GM19438 (cell line): Measurements from ENCODE around the gene GARIN3.
"Not testable (repeated sequence)": the region's sequence is repeated elsewhere in the genome, so short reads cannot be mapped to it uniquely, and the experiment has no call there.

Experiments
- ATAC-seq: cut with Tn5 transposase; IDR thresholded peaks from one replicate; pipeline ENCODE4 v1.9.1; 2021; ENCODE audit warnings: low read depth; ENCODE audit not compliant: unreplicated experiment

Gene GARIN3

GRCh38 chr5:157166214-157167213 lies at the start of gene GARIN3:
TSS of gene GARIN3 (minus strand) at chr5:157166264. CDS start at chr5:157166168, 96 bp downstream.
- no peak for ATAC-seq

- no peak for ATAC-seq
Observed at GRCh38 chr5:157215514-157216167, 49.6 kb upstream of the GARIN3 start.

DNA sequence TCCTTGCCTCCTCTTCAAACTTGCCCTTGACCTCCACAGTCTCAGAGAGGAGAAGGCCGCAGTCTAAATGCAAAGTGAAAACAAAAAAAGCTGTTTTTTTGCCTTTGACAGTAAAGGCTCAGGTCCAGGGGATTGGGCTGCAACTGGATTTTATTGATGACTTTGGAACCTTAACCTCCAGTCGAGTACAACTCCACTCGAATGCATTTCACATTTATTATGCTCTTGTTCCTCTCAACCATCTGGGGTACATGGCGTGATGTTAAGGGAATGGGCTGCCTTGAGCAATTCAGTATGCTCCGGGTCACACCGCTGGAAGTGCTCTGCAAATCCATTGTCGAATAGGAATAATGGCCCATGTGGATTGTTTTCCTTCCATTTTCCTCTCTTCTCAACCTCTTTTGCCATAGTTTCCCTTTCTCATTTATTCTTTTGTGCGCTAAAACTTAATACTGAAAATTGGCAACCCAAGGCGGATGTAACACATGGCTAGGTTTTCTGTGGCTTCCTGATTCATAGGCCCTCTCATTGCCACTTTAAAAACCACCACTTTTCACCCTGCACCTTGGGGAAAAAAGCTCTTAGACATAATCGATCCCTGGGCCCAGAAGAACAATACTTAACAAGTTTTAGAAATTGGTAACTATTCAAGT lies 48.9 kb upstream of the GARIN3 start:
- ATAC-seq = peak; percentile 47

DNA sequence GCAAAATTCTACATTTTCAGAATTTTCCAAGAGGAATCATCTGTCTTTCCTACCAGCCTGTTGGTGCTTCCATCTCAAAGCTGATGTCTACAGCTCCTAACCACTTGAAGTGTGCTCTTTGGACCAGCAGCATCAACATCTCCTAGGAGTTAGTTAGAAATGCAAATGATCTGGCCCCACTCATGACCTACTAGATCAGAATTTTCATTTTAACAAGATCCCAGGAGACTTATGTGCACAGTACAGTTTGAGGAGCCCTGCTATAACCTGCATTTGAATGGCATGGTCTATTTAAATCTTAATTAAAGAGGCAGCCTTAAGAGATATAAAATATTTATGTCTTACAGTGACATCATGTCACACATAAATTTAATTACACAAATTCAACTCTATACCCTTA lies 48.4 kb upstream of the GARIN3 start:
- no peak for ATAC-seq

- no peak for ATAC-seq
Observed at GRCh38 chr5:157213527-157214243, 47.6 kb upstream of the GARIN3 start.

DNA sequence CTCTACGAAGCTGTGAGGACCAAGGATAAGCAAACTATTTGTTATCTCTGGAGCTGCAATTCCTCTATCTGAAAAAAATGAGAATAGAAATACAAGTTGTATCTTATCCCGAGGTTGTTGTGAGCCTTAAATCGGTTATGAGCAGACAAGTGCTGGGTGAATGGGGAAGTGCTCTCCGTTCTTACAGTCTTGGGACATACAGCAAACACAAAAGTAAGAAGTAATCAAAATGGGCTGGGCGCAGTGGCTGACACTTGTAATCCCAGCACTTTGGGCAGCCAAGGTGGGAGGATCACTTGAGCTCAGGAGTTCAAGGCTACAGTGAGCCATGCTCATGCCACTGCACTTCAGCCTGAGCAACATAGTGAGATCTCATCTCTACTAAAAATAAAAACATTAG lies 46.2 kb upstream of the GARIN3 start:
- ATAC-seq = no peak

DNA sequence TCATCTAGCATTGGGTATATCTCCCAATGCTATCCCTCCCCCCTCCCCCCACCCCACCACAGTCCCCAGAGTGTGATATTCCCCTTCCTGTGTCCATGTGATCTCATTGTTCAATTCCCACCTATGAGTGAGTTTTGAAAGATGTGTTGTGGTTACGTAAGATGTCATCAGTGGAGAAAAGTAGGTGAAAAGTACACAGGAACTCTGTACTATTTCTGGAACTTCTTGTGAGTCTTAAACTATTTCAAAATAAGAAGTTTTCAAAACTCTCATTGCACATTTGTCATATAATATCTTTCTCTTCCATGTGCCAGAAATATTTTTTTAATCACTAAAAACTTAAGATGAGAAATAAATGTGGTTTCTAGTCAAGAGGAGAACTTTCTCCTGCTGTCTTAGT lies 44.6 kb upstream of the GARIN3 start:
- ATAC-seq = not testable (repeated sequence)

- no peak for ATAC-seq
Observed at GRCh38 chr5:157205708-157206107, 39.6 kb upstream of the GARIN3 start.

- ATAC-seq = no peak
Observed at GRCh38 chr5:157204765-157205164, 38.7 kb upstream of the GARIN3 start.

GRCh38 chr5:157203417-157203816 lies 37.4 kb upstream of the GARIN3 start:
- ATAC-seq = no peak

DNA sequence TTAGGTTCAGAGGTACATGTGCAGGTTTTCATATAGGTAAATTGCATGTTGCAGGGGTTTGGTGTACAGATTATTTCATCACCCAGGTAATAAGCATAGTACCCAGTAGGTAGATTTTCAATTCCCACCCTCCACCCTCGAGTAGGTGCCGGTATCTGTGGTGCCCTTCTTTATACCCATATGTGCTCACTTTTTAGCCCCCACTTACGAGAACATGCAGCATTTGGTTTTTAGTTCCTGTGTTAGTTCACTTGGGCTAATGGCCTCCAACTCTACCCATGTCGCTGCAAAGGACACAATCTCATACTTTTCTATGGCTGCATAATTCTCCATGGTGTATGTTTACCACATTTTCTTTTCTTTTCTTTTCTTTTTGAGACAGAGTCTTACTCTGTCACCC lies 35.8 kb upstream of the GARIN3 start:
- ATAC-seq = no peak

- ATAC-seq = no peak
Observed at GRCh38 chr5:157198277-157198986, 32.4 kb upstream of the GARIN3 start.

DNA sequence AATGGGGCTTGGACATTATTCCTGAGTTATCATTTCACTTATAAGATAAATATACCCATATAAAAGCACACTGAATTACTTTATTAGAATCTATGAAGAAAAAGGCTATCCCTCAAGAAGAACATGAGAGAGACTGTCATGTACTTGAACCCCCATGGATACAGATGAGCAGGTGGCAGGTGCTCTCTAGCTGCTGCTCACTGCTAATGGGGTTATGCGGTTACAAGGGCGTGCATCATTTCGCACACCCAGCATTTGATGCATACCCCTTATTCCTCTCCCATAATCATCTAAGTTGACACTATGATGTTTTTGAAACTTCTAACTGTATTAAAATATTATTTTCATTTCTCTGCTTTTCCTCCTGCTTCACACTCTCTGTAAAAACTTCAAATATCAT lies 31.0 kb upstream of the GARIN3 start:
- ATAC-seq = no peak

DNA sequence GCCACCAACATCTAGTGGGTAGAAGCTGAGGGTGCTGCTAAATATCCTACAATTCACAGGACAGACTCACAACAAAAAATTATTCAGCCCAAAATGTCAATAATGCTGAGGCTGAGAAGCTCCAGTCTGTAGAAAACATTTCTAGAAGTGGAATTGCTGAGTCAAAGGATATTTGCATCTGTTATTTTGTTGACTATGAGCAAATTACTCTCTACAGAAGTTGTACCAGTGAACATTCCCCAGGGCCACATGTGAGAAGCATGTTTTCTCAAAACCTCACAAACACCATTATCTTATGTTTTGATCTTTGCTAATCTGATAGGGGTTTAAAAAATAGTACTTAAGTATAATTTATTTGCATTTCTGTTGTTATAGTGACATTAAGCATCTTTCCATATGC lies 30.0 kb upstream of the GARIN3 start:
- ATAC-seq = no peak

- ATAC-seq = no peak
Observed at GRCh38 chr5:157193699-157194424, 27.8 kb upstream of the GARIN3 start.

- ATAC-seq = peak; percentile 78
Observed at GRCh38 chr5:157189223-157189622, 23.2 kb upstream of the GARIN3 start.

- no peak for ATAC-seq
Observed at GRCh38 chr5:157188270-157188669, 22.2 kb upstream of the GARIN3 start.

GRCh38 chr5:157187046-157187754 lies 21.1 kb upstream of the GARIN3 start:
- no peak for ATAC-seq
